ENCODE measurements around the gene FOXL2.

The FOXL2 gene

DNA sequence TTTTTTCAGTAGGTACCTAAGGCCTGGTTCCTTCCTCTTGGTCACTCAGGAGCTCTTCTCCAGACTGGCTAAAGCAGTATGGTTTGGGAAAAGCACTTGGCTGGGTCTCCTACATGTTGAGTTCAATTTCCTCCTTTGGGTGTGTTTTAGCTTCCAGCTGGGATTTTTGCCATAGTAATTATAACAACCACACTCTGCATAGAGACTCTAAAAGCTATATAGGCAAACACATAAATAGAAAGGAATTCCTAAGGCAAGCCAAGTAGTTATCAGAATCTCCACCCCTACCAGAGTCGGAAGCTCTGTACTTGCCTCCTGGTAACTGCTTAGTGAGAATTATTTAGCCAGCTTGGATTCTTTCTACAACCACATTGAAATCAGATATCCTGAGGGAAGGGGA, 48.6 kb downstream of the FOXL2 start:
- Histone ChIP-seq H3K79me2 (ENCODE audit: insufficient read depth, low read length) (no peaks in the 10 kb centered on the region), H3K4me2 (ENCODE audit: low read depth, low read length, poor library complexity, severe bottlenecking) (no peak overlapping the region), H3K36me3 (ENCODE audit: low read length) (no peaks in the 10 kb centered on the region), H3K9ac (ENCODE audit: low read length) (no peak overlapping the region), H3K4me3 (ENCODE audit: insufficient read depth, low read length, poor library complexity, severe bottlenecking) (no peak overlapping the region), H3K27ac (ENCODE audit: low read depth, low read length) (no peak overlapping the region), H3K9me3 (ENCODE audit: insufficient read depth, low read length) (no peaks in the 10 kb centered on the region), H3K9me2 (replicated peaks; ENCODE audit: insufficient read depth, low read length) (no peaks in the 10 kb centered on the region), H4K20me1 (ENCODE audit: low read depth, low read length) (no peaks in the 10 kb centered on the region), H3K27me3 (ENCODE audit: low read length) (no peaks in the 10 kb centered on the region), H3F3A (ENCODE audit: insufficient read depth) (no peaks in the 10 kb centered on the region), H2AFZ (ENCODE audit: low read depth, low read length, severe bottlenecking) (no peak overlapping the region)
- no peak for TF ChIP-seq EZH2phosphoT487 (conservative IDR thresholded peaks at IDR 0.05; ENCODE audit: low read length)
- TF ChIP-seq, protein P1, sequence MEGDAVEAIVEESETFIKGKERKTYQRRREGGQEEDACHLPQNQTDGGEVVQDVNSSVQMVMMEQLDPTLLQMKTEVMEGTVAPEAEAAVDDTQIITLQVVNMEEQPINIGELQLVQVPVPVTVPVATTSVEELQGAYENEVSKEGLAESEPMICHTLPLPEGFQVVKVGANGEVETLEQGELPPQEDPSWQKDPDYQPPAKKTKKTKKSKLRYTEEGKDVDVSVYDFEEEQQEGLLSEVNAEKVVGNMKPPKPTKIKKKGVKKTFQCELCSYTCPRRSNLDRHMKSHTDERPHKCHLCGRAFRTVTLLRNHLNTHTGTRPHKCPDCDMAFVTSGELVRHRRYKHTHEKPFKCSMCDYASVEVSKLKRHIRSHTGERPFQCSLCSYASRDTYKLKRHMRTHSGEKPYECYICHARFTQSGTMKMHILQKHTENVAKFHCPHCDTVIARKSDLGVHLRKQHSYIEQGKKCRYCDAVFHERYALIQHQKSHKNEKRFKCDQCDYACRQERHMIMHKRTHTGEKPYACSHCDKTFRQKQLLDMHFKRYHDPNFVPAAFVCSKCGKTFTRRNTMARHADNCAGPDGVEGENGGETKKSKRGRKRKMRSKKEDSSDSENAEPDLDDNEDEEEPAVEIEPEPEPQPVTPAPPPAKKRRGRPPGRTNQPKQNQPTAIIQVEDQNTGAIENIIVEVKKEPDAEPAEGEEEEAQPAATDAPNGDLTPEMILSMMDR (IDR thresholded peaks at IDR 0.05; ENCODE audit: insufficient read depth, low read length, poor library complexity, severe bottlenecking): no peak
